ENCODE results near the gene NKD2.
"Not testable (repeated sequence)": the region's sequence is repeated elsewhere in the genome, so short reads cannot be mapped to it uniquely, and the experiment has no call there.

Gene NKD2

DNA sequence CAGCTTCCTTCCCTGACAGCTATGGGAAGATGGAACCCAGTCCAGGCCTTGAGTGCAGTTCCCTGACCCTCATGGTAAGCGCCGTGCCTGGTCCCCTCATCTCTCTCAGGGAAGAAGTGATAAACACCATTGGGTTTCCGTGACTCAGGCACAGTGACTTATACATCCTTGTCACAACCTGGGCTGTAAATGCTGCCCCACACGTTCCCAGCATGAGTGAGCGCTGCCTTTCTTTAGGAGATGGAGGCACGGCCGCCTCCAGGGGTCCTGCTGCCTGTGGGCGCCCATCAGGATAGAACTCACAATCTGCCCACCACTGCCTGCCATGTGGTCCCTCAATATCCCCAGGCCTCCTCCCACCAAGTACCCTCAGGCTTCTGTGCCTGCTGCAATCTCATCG lies 8.3 kb upstream of the NKD2 start:
- DNase-seq (ENCODE audit: low read depth) = no peak

DNA sequence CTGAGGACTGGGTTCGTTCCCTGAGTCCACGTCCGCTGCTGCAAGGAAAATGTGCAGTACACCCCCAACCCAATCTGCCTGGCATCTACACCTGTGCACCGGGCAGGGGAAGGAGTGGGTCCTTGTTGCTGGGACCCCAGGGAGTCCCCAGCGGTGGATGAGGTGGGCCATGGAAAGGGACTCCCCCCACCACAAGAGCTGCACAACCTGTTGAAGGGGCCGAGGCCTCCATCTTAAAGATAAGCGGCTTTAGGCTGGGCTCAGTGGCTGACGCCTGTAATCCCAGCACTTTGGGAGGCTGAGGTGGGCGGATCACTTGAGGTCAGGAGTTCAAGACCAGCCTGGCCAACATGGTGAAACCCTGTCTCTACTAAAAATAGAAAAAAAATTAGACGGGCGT lies 7.8 kb upstream of the NKD2 start:
- not testable (repeated sequence) for DNase-seq (ENCODE audit: low read depth)

DNA sequence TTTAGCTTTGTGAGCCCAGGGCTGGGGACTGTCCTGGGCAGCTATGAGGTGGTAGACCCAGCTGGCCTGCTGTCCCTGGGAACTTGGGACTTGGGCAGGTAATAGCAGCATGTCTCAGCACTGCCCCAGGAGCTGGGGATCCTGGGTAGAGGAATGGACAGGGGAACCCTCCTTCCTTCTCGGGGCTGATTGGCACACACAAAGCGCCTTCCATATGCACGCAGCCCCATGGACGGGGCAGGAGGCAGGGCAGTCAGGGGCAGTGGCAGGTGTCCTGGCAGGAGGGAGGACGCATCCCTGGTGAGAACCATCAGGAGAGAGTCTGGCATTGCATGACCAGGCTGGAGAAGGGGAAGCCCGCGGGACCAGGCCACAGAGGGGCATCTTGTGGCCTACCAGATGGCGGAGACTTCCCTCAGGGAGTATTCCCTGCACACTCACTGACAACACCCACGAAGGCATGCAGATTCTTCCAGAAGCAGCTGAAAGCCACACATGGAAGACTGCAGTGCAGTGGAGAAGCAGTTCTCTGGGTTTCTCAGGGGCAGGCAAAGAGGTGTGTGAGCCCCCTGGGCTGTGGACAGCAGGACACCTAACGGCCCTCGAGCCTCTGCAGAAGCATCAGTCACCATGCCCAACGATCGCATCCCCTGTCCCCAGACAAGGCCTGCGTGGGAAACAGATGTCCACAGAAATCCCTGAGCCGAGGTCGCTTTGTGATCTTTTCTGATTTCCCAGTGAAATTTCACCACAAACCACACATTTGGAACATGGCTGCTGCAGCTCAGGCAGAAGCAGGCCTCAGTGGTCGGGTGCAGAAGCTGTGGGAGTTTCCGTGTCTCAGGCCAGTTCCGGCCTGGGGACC lies 7.0 kb upstream of the NKD2 start:
- no peak for DNase-seq (ENCODE audit: low read depth)

DNA sequence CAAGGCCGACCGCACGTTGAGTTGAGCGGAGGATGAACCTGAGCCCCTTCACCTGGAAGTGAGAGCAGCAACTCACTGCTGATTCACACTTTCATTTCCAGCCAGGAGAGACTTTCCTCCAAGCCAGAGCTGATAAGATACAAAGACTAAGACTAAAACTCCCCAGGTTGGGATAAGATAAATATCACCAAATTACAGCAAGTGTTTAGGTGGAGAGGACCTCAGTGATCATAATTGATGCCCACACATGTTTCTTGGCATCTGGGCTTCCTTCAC lies 6.4 kb upstream of the NKD2 start:
- no peak for DNase-seq (ENCODE audit: low read depth)

DNA sequence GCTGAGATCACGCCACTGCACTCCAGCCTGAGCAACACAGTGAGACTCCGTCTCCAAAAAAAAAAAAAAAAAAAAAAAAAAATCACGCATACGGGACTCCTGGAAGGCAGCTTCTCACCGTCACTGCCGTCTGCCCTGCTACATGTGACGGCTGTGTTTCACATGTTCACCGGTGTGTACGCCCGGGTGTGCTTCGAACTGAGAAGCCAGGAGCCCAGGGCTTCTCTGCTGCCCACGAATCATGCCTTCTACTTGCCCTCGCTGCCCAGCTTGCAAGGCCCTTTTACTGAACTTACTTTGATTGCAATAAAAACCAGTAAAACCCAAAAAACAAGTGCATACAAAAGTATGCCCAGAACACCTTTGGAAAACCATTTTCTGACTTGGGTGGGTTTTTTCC lies 5.8 kb upstream of the NKD2 start:
- no peak for DNase-seq (ENCODE audit: low read depth)

DNA sequence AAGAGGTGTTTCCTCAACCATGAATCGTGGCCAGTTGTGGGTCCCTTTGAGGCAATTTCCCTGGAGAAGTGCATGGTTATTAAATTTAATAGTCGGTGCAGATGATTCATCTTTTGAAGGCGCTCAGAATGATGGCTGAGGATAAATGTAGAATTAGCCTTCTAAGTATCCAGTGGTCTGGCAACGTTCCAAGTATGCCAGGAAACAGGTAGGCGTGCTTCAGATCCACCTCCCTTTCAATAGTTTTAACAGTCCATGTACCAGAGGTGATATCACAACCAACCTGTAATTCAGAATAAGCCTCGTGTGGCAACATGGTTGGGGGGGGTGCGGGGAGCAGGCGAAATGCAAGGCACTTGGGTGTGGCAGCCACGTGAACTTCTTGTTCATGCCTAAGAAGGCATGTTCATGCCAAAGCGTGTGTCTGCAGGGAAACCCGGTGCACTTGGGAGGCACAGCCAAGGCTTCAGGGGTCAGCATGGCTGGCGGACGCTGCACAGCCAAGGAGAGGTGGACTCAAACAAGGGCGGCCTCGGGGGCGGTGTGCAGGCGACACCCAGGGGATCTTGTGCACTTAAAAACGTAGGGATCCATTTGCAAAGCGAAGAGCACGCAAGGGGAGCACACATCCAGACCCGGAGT lies 5.2 kb upstream of the NKD2 start:
- DNase-seq (ENCODE audit: low read depth) = peak; percentile 57

DNA sequence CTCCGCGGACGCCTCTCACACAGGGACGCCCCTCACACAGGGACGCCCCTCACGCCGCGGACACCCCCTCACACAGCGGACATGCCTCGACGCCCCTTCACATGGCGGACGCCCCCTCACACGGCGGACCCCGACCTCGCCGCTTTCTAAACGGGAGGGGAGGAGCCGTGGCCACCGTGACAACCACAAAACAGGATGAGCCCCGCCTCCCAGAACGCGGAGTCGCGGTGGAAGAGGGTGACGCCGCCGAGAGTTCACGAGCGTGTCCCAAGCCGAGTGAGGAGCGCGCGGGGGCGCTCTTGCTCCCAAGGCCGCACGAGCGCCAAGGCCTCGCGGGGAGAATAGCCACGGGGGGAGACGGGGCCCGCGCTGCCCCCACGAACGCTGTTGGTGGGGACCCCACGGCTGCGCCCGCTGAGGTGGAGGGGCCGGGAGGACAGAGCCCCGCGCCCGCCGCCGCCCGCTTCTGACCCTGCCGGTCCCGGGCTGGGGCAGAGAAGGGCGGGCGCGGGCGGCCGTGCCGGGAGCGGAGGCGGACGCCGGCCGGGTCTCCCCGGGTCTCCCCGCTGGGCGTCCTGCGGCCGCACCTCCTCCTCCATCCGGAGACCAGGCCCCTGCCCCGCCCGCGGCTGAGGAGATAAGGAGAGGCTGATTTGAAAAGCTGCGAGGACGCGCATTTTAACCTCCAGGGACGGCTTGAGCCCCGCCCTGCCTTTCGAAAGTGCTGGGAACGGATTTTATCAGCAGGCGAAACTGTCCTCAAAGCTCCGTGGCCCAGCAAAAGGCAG lies 3.9 kb upstream of the NKD2 start:
- DNase-seq (ENCODE audit: low read depth) = peak; percentile 59

DNA sequence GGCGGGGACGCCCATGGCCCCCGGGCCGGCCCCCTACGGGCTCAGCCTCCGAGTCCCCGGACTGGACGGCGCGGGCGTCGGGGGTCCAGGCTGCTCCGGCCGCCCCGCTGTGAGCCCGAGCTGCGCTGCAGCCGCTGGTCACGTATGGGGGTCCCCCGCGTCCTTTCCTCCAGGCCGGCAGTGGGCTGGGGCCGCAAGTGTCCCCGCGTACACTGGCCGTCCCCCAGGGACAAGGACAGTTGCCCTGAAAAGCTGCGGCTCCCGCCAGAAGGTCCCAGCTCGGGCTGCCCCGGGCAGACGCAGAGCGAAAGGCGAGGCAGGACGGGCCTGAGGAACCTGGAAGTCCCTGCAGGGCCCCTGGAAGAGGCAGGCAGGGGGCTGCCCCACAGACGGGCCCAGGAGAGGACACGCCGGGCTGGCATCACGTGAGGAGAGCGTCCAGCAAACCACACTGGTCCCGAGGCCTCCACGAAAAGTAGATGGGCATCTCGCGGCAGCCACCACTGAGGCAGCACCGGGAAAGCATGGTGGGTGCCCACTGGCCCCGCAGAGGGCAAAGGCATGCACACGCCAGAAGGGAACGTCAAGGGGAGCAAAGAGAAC lies 3.3 kb upstream of the NKD2 start:
- no peak for DNase-seq (ENCODE audit: low read depth)

DNA sequence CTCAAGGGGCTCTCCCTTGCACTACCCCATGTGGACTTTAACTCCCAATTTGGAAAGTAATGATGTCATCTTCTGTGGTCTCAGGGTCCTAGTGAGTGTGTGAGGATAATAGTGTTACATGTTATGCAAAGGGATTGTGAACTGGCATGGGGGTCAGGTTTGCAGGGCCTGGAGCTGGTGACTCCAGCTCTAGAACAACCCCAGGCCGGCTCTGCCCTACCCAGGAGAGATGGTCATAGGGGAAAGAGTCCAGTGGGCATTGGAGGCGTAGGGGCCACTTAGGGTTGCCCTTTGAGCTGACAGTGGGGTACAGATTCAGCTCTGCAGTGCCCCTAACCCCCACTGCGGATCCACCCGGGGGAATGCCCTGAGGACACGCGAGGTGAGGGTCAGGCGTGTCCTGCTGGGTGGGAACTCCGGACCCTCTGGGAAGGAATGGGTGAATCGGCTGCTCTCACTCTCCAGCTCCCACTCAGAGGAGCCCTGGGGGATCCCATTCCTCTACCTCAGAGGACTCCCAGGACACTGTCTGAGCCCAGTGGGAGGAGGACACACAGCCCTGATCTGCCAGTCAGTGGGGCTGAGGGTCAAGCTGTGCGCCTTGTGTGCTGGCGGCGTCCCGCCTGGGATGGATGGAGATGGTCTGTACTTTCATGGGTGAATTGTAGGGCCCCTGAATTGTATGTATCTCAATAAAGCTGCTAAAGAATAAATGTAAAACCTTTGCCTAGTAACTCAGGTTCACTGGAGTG lies 2.5 kb upstream of the NKD2 start:
- DNase-seq (ENCODE audit: low read depth) = no peak

DNA sequence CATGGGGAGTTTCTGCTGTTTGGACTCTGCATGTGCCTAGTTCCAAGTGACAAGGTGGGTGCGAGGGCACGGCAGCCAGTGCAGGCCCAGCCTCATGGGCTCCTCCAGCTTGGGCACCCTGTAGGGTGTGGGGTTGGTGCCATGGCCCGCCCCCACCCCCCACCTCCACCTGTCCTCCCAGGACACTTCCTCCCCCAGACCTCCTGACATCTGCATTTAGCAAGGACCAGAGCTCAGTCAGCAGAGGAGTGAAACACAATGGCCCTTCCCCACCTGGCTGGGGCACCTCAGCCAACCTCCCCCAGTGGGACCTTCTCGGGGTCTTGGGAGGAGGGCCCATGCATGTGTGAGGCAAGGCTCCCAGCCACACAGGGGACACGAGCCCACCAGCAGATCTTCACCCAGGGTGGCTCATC lies 1.9 kb upstream of the NKD2 start:
- no peak for DNase-seq (ENCODE audit: low read depth)

DNA sequence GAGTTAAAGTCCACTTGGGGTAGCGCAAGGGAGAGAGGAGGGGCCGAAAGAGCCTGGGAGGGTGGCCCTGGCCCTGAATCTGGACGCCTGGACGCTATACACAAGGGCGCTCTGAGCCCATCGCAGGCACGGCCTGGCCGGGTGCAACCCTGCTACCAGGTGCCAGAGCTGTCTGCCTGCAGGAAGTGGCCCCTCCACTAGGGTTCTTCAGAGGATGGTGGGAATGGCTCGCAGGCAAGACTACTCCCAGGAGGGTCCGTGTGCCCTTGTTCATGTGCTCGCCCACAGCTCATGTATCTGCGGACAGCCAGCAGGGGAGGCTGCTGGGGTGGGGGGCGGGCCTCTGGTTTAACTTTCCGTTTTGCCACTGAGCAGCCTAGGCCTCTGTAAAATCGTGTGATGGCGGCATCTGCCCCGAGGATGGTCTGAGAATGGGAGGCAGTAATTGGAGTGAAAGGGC lies 1.4 kb upstream of the NKD2 start:
- DNase-seq (ENCODE audit: low read depth) = no peak

DNA sequence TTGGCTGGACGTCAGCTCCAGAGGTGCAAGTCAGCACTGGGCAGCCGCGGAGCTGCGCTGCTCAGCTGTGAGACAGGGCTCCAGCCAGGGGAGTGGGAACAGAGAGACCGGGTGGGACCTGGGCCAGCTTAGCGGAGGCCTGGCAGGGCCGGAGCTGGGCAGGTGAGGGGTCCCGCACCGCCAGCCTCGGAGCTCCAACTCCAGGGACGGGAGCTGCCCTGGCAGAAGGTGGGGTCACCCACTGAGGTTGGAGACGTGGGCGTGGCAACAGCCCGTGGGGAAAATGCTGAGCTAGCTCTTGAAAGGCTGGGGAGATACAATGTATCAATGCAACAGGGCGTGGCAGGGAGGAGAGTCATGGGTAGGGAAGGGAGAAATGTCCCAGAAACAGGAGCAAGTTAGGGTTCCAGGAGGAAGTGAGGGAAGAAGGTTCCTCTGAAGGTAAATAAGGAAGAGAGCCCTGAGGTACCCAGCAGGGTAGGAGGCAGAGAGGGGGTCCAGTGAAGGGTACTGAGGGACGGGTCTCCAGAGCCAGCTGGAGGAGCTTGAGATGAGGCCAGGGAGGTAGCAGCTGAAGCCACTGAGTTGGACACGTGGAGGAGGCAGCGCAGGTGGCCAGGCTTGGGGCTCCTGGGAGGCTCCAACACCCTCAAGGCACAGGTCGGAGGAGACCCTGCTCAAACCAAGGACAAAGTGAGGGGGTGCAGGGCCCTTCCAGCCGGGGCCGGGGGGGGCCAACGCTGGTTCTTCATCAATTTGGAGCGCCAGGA lies 736 bp upstream of the NKD2 start:
- DNase-seq (ENCODE audit: low read depth) = no peak

DNA sequence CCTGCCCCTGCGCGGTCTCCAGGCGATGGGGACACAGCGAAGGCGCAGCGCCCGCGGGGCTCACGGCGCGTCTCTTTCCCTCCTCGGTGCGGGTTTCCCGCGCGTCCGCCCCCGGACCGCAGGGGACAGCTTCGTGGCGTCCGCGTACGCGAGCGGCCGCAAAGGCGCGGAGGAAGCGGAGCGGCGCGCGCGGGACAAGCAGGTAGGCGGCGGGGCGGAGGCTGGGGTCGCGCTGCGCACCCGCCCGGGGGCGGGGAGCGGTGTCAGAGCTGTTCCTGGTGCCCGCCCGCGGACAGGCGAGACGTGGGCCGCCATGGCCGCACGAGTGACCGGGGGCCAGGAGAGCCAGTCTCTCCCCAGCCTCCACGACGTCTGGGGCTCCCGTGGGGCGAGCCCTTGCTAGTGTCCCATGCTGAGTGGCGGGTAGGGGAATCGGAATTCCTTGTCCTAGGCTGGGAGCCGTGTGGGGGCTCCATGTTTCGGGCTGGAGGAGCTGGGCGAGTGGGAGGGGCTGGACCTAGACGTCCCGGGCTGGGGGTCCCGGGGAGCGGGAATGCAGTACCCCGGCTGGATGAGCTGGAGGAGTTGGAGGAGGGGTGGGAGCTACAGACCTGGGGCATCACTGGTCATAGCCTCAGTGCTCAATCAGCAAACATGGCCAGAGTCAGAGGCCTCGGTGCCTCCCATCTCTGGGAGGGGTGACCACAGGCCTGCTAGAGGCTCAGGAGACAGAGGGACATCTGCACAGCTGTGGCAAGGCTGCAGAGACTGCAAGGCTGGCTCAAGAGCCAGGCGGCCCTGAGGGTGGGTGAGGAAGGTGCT lies 968 bp downstream of the NKD2 start:
- DNase-seq (ENCODE audit: low read depth) = no peak

DNA sequence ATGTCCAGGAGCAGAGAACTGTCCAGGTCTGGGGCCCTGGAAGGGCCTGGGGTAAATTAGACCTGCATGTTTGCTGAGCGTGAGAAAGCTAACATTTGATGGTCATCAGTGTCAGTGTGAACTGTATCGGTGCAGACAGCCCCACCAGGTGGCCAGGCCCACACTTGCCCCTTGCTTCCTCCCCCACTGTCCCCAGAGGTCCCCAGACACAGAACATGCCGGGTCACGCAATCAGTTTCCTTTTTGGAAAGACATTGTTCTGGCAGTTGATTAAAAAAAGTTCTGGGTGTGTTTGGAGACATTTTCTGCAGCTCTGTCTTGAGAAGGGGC lies 1.5 kb downstream of the NKD2 start:
- no peak for DNase-seq (ENCODE audit: low read depth)

DNA sequence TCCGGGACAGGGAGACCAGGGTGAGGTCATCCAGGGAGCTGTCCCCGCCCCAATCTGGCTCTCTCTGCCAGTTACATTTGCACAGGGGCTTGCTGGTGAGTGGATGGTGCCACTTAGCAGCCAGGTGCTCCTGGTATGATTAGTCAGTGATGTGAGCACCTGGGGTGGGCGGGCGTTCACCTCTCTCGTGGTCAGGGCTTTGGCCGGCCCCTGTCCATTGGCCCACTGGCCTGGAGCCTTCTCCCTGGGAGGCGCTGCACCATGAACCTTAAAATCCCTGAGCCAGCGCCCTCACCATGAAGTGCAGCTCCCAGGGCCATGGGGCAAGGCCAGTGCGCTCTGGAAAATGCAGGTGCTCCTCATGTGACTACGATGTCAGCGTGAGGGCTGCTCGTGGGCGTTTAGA lies 2.0 kb downstream of the NKD2 start:
- no peak for DNase-seq (ENCODE audit: low read depth)

DNA sequence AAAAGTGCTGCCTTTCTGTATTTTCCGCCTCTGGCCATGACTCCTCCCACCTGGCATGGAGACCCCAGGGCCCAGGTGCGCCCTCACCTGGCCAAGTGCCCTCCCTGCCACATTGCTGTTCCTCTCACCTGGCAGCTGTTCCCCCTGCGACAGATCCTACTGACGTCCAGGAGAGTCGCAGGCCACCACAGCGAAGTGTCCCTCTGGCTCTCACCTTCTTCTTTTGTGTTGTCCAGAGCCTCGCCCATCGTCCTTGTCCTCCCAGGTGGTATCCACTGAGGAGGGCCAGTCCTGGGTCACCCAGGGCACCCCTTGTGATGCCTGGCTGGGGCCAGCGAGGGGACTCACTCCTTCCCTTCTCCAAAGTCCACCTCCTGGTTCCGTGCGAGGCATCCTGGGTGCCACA lies 2.6 kb downstream of the NKD2 start:
- DNase-seq (ENCODE audit: low read depth) = no peak

DNA sequence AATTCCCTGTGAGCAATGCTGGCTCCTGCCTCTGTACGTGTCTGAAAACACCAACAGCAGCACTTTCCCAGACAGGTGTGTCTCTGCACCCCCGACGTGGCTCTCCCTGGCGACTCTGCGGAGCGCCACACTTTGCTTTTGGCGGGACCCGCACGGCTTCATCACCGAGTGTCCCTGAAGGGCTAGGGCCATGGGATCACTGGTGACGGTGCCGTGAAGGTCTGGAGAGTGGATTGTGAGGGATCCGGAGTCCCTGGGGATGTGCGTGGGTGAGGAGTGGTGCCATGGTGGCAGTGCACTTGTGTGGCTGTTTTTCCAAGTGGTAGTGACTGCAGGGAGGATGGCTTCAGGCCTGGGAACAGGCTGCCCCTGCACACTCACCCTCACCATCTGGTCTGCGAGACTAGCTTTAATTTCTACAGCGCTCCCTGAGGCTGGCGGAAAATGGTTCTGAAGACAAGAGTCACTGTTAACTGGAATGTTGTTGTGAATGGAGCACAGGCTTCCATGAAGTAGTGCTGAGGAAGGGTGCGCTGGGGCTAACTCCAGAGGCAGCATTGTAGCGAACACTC lies 3.2 kb downstream of the NKD2 start:
- DNase-seq (ENCODE audit: low read depth) = no peak

DNA sequence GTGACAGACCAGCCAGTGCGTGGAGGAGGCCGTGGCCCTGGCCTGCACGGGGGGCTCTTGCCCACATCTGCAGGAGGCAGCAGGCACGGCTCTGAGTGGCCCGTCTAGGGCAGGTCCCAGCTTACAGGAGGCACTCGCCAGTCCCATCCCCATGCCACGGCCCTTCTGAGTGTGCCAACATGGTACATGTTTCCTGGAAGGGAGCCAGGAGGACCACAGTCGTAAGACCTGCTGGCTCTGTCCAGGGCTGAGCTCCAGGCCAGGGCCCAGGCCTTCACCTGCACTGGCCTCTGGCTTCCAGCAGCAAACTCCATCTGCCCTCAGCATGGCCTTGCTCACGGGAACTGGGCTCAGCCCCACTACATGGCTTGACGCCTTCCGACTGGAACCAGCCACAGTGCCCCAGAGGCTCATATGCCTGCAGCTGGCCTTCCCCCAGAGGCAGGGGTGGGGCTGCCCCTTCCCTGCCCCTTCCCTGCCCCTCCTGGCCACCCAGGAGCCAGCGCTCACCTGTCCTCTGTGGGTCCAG lies 3.8 kb downstream of the NKD2 start:
- no peak for DNase-seq (ENCODE audit: low read depth)

DNA sequence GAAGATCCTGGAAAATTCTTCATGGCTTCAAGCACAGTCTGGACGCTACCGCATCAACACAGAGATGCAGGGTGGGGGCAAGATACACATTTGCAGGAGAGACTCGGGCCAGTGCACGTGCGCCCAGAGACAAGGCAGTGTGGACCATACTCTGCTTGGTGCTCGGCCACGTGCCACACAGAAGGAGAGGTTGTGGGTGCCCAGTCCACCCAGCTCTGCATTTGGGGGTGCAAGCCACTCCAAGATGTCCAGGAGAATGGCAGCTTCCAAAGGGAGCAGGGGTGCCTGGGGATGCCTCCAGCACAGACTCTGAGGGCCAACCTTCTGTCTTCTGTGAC lies 4.3 kb downstream of the NKD2 start:
- no peak for DNase-seq (ENCODE audit: low read depth)
